Kidney epithelial cell (primary cell): ENCODE results near the gene RSAD2. TPM values are rescaled to one million over a fixed set of nuclear protein-coding genes. Genes with fewer than 3 reads are reported as not detected.

Experiments
- DNase-seq: peaks from one replicate; pipeline ENCODE4 v3.0.0-alpha.2; 2010; ENCODE audit warnings: low read depth
- H3K27me3 ChIP-seq: 2 replicates; pipeline ENCODE4 v1.6.0; 2011; ENCODE audit warnings: low read length; ENCODE audit not compliant: control insufficient read depth, insufficient read depth
- H3K36me3 ChIP-seq: 2 replicates; pipeline ENCODE4 v1.5.1; 2011; ENCODE audit warnings: low read length; ENCODE audit not compliant: control insufficient read depth, insufficient read depth
- H3K4me3 ChIP-seq: 2 replicates; pipeline ENCODE4 v1.5.1; 2011; ENCODE audit warnings: low read depth, mild to moderate bottlenecking, control low read depth, low read length
- CTCF ChIP-seq: IDR thresholded peaks from 2 replicates; pipeline ENCODE4 v1.5.1; 2011; ENCODE audit warnings: mild to moderate bottlenecking, moderate library complexity, low read length, control low read depth, inconsistent platforms; ENCODE audit not compliant: insufficient read depth, poor library complexity, severe bottlenecking
- total RNA-seq: library from RNA; depleted of rRNA; stranded (reverse); fragments of >200 nt; gene quantifications from 2 replicates; pipeline ENCODE4 v1.2.3, GENCODE V29; 2015

Gene RSAD2
- total RNA-seq, 1 donor from 2014 or later, result 3.6 TPM

- no peaks in the 10 kb centered on the region for H3K36me3 ChIP-seq
- H3K4me3 ChIP-seq, result no peak overlapping the region
- TF ChIP-seq CTCF, result no peak
- no peak for DNase-seq
- no peaks in the 10 kb centered on the region for H3K27me3 ChIP-seq
Measured at GRCh38 chr2:6941299-6942046, 63.9 kb downstream of the RSAD2 start.

DNA sequence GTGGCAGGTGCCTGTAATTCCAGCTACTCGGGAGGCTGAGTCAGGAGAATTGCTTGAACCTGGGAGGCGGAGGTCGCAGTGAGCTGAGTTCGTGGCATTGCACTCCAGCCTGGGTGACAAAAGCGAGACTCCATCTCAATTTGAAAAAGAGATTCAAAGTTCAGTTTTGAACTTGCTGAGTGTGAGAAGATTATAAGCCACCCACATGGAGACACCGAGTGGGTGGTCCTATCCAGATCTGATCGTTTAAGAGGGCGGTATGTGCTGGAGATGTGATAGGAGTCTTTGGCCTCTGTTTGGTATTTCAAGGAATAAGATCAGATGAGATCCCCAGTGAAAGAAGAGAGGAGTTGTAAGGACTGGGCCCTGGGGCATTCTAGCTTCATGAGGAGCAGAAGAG is 65.3 kb downstream of the RSAD2 start:
- no peaks in the 10 kb centered on the region for H3K27me3 ChIP-seq
- TF ChIP-seq CTCF, result no peak
- no peak for DNase-seq
- H3K4me3 ChIP-seq, result no peak overlapping the region
- H3K36me3 ChIP-seq, result no peaks in the 10 kb centered on the region

- TF ChIP-seq CTCF, result no peak
- no peak for DNase-seq
- H3K36me3 ChIP-seq, result no peaks in the 10 kb centered on the region
- no peak overlapping the region for H3K4me3 ChIP-seq
- no peaks in the 10 kb centered on the region for H3K27me3 ChIP-seq
Measured at GRCh38 chr2:6943523-6943922, 65.9 kb downstream of the RSAD2 start.

DNA sequence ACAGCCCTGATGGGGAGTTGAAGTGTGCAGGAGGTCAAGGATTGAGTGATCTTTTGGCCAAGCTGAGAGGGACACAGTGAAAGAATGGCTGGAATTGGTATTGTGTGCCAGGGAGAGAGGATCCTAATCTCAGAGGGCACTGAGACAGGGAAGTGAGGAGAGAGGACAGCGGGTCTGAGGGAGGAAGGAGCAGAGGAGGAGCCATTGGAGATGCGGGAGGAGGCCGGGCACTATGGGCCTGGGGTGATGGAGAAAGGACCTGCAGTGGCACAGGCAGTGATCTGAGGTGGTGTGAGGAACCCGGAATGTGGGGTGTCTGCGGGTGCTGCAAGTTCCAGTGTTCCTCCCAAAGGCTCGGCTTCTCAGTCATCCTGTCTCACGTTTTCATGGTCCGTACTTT is 66.4 kb downstream of the RSAD2 start:
- no peak for DNase-seq

DNA sequence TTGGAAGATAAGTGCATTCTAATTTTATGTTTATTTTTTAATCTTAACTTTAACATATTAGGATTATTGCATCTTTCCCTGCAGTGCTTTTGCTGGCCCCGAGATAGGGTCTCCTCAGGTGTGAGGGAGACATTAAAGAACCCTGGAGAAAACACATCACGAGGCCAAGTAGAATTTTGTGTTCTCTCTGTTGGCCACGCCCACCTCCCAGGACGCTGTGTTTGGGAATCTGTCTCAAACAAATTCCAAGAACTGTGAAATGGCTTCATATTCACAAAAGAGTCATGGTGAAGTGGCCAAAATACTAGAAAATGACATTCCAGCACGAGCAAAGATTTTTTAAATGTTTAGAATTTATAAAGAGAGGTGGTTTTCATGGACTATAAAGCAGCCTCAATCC is 67.0 kb downstream of the RSAD2 start:
- Histone ChIP-seq H3K36me3 (no peaks in the 10 kb centered on the region), H3K4me3 (no peak overlapping the region), H3K27me3 (no peaks in the 10 kb centered on the region)
- TF ChIP-seq CTCF, result no peak
- no peak for DNase-seq

More for the DNA sequence above, 66.4 kb downstream of the RSAD2 start:
- no peak for TF ChIP-seq CTCF
- Histone ChIP-seq H3K27me3 (no peaks in the 10 kb centered on the region), H3K4me3 (no peak overlapping the region), H3K36me3 (no peaks in the 10 kb centered on the region)
